Activated T-cell treated with anti-CD3 and anti-CD28 coated beads, Interleukin-2, amount 50 U/mL, for 4 hours (primary cell): ENCODE results near the gene TECRL. TPM values are rescaled to one million over a fixed set of nuclear protein-coding genes. Genes with fewer than 3 reads are reported as not detected.

Source experiments
- ATAC-seq, 2 donors: fragments of 200-7000 bp; cut with Tn5 transposase; one replicate each; pipeline ENCODE4 v1.10.0; 2021
- DNase-seq: peaks from one replicate; pipeline ENCODE4 v3.0.0-alpha.2; 2020
- H3K27me3 Mint-ChIP-seq: one replicate; pipeline ENCODE4 v1.8.0; 2021; ENCODE audit warnings: low read depth, mixed read lengths
- H3K36me3 Mint-ChIP-seq: one replicate; pipeline ENCODE4 v1.8.0; 2022; ENCODE audit warnings: mixed read lengths; ENCODE audit not compliant: insufficient read depth
- H3K4me1 Mint-ChIP-seq: one replicate; pipeline ENCODE4 v1.8.0; 2021; ENCODE audit warnings: low read depth, mixed read lengths
- H3K4me3 Mint-ChIP-seq: one replicate; pipeline ENCODE4 v1.8.0; 2021; ENCODE audit warnings: mild to moderate bottlenecking, moderate library complexity, mixed read lengths
- H3K9me3 Mint-ChIP-seq: one replicate; pipeline ENCODE4 v1.8.0; 2021; ENCODE audit warnings: mixed read lengths
- total RNA-seq, 3 donors: library from RNA; stranded (reverse); gene quantifications; one replicate each; pipeline ENCODE4 v1.2.1, GENCODE V29; 2021

The TECRL gene
- total RNA-seq, 3 donors from 2014 or later = not detected

DNA sequence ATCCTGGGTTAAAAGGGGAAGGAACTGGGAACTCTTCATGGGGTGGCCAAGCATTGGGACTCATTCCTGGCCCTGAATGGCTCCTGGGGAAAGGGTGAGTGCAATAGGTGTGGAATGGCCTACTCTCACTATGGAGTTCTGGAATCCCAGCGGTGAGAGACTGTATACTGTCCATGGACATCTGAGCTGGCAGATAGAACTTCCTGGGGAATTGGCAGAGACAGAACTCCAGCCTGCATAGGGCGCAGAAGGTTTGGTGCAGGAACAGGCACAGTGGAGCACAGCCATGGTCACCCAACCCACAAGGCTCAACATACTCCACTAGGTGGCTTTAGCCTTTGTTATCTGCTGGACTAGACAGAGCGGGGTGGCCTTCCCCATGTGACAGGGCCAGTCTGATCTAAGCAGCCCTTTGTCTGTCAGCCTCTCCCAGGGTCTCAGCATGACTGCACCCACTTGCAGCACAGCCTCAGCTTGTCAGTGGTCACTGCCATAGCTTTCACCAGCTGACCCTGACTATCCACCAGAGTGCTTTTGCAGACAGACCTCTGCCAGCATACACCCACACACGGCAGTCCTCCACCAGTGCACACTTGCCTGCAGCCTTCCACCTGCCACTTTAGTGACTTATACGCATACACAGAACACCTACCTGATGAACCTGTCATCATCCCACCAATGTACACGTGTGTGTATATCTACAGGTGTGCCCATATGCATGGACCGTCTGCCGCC, 48.4 kb downstream of the TECRL start:
- no peak overlapping the region for H3K4me3 Mint-ChIP-seq
- H3K36me3 Mint-ChIP-seq = no peaks in the 10 kb centered on the region
- DNase-seq (no peak), ATAC-seq (no peak)
- H3K27me3 Mint-ChIP-seq = no peaks in the 10 kb centered on the region
- no peaks in the 10 kb centered on the region for H3K4me1 Mint-ChIP-seq
- peaks cover 11% of the 10 kb centered on the region for H3K9me3 Mint-ChIP-seq

DNA sequence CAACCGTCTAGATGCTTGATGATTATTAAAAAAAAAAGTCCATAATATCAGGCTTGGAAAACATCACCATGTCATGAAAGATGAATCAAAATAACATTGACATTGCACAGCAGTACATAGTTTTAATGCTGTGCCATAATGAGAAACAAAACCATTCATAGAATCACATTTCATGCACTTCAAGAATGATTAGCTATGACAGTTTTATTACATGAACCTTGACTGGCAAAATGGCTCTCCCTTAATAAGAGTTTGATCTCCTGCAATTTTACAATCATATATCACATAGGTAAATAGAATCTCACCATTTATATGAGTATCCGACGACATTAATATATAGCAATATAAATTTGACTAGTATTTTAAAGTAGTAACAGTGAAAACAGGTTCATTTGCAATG, 49.8 kb downstream of the TECRL start:
- Mint-ChIP-seq H3K27me3 (no peaks in the 10 kb centered on the region), H3K4me3 (no peak overlapping the region), H3K9me3 (peaks cover 10% of the 10 kb centered on the region), H3K4me1 (no peaks in the 10 kb centered on the region), H3K36me3 (no peaks in the 10 kb centered on the region)
- no peak for DNase-seq
- ATAC-seq = no peak

- ATAC-seq (no peak), DNase-seq (no peak)
- Mint-ChIP-seq H3K27me3 (no peaks in the 10 kb centered on the region), H3K36me3 (no peaks in the 10 kb centered on the region), H3K4me1 (no peaks in the 10 kb centered on the region), H3K9me3 (peaks cover 17% of the 10 kb centered on the region), H3K4me3 (no peak overlapping the region)
Measured at GRCh38 chr4:64353904-64354303, 55.3 kb downstream of the TECRL start.

- no peaks in the 10 kb centered on the region for H3K36me3 Mint-ChIP-seq
- H3K4me1 Mint-ChIP-seq = no peaks in the 10 kb centered on the region
- peaks cover 17% of the 10 kb centered on the region for H3K9me3 Mint-ChIP-seq
- no peak for DNase-seq
- H3K27me3 Mint-ChIP-seq = no peaks in the 10 kb centered on the region
- no peak overlapping the region for H3K4me3 Mint-ChIP-seq
- ATAC-seq = no peak
Measured at GRCh38 chr4:64341711-64342110, 67.5 kb downstream of the TECRL start.

GRCh38 chr4:64340218-64341110, 68.8 kb downstream of the TECRL start:
- H3K9me3 Mint-ChIP-seq = peaks cover 16% of the 10 kb centered on the region
- no peaks in the 10 kb centered on the region for H3K4me1 Mint-ChIP-seq
- DNase-seq (no peak), ATAC-seq (no peak)
- H3K36me3 Mint-ChIP-seq = no peaks in the 10 kb centered on the region
- no peaks in the 10 kb centered on the region for H3K27me3 Mint-ChIP-seq
- no peak overlapping the region for H3K4me3 Mint-ChIP-seq

GRCh38 chr4:64334964-64335363, 74.3 kb downstream of the TECRL start:
- Mint-ChIP-seq H3K4me1 (no peaks in the 10 kb centered on the region), H3K27me3 (no peaks in the 10 kb centered on the region), H3K9me3 (peaks cover 12% of the 10 kb centered on the region), H3K36me3 (no peaks in the 10 kb centered on the region), H3K4me3 (no peak overlapping the region)
- ATAC-seq (no peak), DNase-seq (no peak)

- Mint-ChIP-seq H3K27me3 (no peaks in the 10 kb centered on the region), H3K4me3 (no peak overlapping the region), H3K9me3 (peaks cover 13% of the 10 kb centered on the region), H3K4me1 (no peaks in the 10 kb centered on the region), H3K36me3 (no peaks in the 10 kb centered on the region)
- ATAC-seq (no peak), DNase-seq (no peak)
Measured at GRCh38 chr4:64330143-64330542, 79.1 kb downstream of the TECRL start.

GRCh38 chr4:64327237-64327636, 82.0 kb downstream of the TECRL start:
- no peaks in the 10 kb centered on the region for H3K27me3 Mint-ChIP-seq
- H3K4me3 Mint-ChIP-seq = no peak overlapping the region
- H3K4me1 Mint-ChIP-seq = no peaks in the 10 kb centered on the region
- peaks cover 19% of the 10 kb centered on the region for H3K9me3 Mint-ChIP-seq
- DNase-seq (no peak), ATAC-seq (no peak)
- H3K36me3 Mint-ChIP-seq = no peaks in the 10 kb centered on the region

DNA sequence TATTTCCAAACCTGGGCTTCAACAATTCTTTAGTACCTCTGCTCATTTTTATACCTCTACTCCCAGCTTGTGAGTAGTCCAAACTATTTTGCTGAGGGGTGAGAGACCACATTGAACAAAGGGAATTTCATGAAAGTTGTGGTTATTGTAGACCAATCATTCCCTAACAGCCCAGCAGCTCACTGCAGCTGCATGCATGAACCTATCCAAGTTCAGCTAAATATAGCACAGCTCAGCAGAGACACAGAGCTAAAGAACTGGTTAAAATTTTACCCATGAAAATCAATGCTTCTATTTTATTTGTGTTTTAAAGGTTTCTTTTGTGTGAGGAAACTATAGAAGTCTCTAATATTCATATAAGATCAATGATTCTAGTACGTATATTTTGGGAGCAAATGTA, 82.7 kb downstream of the TECRL start:
- Mint-ChIP-seq H3K4me3 (no peak overlapping the region), H3K4me1 (no peaks in the 10 kb centered on the region), H3K9me3 (peaks cover 15% of the 10 kb centered on the region), H3K27me3 (no peaks in the 10 kb centered on the region), H3K36me3 (no peaks in the 10 kb centered on the region)
- ATAC-seq = no peak
- DNase-seq = no peak

- no peaks in the 10 kb centered on the region for H3K36me3 Mint-ChIP-seq
- no peaks in the 10 kb centered on the region for H3K27me3 Mint-ChIP-seq
- no peaks in the 10 kb centered on the region for H3K4me1 Mint-ChIP-seq
- H3K4me3 Mint-ChIP-seq = no peak overlapping the region
- peaks cover 15% of the 10 kb centered on the region for H3K9me3 Mint-ChIP-seq
- DNase-seq (no peak), ATAC-seq (no peak)
Measured at GRCh38 chr4:64306255-64306565, 103.0 kb downstream of the TECRL start.

- Mint-ChIP-seq H3K9me3 (peaks cover 13% of the 10 kb centered on the region), H3K4me1 (no peaks in the 10 kb centered on the region), H3K36me3 (no peaks in the 10 kb centered on the region), H3K4me3 (no peak overlapping the region), H3K27me3 (no peaks in the 10 kb centered on the region)
- DNase-seq (no peak), ATAC-seq (no peak)
Measured at GRCh38 chr4:64305565-64306254, 103.5 kb downstream of the TECRL start.

DNA sequence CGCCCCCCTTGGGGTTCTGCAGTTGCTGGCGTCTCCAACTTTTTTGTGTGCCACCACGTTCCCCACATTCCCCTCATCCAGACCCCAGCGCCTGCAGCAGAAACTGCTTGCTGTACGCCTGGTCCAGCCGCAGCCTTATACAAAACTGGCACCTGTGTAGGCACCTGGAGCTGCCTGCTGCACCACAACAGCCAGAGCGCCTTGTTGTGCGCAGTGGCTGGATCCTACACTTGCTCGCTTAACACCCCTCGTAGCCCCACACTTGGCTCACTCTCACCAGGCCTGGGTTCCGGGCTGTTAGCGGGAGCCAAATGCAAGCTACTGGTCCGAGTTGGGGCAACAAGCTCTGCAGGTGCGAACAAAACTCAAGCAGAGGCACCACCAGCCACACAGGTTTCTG, 136.8 kb downstream of the TECRL start:
- ATAC-seq = no peak
- H3K27me3 Mint-ChIP-seq = no peaks in the 10 kb centered on the region
- H3K4me1 Mint-ChIP-seq = no peaks in the 10 kb centered on the region
- no peak for DNase-seq
- H3K9me3 Mint-ChIP-seq = peaks cover 4% of the 10 kb centered on the region
- no peaks in the 10 kb centered on the region for H3K36me3 Mint-ChIP-seq
- H3K4me3 Mint-ChIP-seq = no peak overlapping the region

GRCh38 chr4:64271601-64272081, 137.6 kb downstream of the TECRL start:
- H3K9me3 Mint-ChIP-seq = peaks cover 12% of the 10 kb centered on the region
- no peaks in the 10 kb centered on the region for H3K4me1 Mint-ChIP-seq
- DNase-seq = no peak
- H3K27me3 Mint-ChIP-seq = no peaks in the 10 kb centered on the region
- no peaks in the 10 kb centered on the region for H3K36me3 Mint-ChIP-seq
- ATAC-seq = no peak
- H3K4me3 Mint-ChIP-seq = no peak overlapping the region

DNA sequence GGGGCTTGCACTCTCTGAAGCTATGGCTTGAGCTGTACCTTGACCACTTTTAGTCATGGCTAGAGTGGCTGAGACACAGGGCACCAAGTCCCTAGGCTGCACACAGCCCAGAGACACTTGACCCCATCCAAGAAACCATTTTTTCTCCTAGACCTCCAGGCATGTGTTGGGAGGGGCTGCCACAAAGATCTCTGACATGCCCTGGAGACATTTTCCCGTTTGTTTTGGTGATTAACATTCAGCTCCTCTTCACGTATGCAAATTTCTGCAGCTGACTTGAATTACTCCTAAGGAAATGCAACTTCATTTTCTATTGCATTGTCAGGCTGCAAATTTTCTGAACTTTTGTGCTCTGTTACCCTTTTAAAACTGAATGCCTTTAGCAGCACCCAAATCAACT, 142.6 kb downstream of the TECRL start:
- Mint-ChIP-seq H3K4me1 (no peaks in the 10 kb centered on the region), H3K9me3 (peaks cover 16% of the 10 kb centered on the region), H3K36me3 (no peaks in the 10 kb centered on the region), H3K4me3 (no peak overlapping the region), H3K27me3 (no peaks in the 10 kb centered on the region)
- DNase-seq (no peak), ATAC-seq (no peak)
